ENCODE results near the gene NCKAP5. TPM values are rescaled to one million over a fixed set of nuclear protein-coding genes. Genes with fewer than 3 reads are reported as not detected.

Gene NCKAP5
- polyA plus RNA-seq, 2 donors = 2.2 to 3.0 TPM

DNA sequence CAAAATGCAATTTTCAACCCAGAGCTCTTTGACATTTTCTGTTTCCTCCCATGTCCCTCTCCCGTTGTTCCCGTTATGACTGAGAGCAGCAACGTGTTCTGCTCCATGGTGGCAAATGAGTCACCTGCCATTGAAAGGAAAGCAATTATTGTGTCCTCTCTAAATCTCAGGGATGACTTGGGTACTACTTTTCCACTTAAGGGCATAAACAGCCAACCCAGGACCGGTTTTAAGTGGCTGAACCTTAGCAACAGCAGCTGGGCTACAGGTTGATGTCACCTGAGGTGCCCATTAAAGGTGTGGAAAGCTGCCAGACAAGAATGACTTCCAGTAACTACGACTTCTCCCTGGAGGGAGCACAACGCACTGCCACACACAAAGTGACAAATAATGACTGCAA lies 236.8 kb downstream of the NCKAP5 start:
- Histone ChIP-seq H3K4me1 (ENCODE audit: control insufficient read depth in 2 of 2, insufficient read depth in 2 of 2, low read length in 1 of 2) (no peaks in the 10 kb centered on the region), H3K9me3 (ENCODE audit: control insufficient read depth in 2 of 2, insufficient read depth in 1 of 2, low read depth in 1 of 2, low read length in 1 of 2) (no peaks in the 10 kb centered on the region), H3K36me3 (ENCODE audit: control insufficient read depth in 2 of 2, insufficient read depth in 2 of 2, low read length in 1 of 2) (no peaks in the 10 kb centered on the region), H3K4me3 (ENCODE audit: low read depth in 1 of 2, low read length in 2 of 2) (no peak overlapping the region), H3K27ac (ENCODE audit: low read depth in 2 of 2, low read length in 1 of 2) (no peak overlapping the region), H3K27me3 (ENCODE audit: control insufficient read depth in 1 of 2, insufficient read depth in 2 of 2, low read length in 2 of 2) (no peaks in the 10 kb centered on the region)
- 69 to 79% methylated on average over 6 of the region's 6 CpGs for WGBS, 2 donors

DNA sequence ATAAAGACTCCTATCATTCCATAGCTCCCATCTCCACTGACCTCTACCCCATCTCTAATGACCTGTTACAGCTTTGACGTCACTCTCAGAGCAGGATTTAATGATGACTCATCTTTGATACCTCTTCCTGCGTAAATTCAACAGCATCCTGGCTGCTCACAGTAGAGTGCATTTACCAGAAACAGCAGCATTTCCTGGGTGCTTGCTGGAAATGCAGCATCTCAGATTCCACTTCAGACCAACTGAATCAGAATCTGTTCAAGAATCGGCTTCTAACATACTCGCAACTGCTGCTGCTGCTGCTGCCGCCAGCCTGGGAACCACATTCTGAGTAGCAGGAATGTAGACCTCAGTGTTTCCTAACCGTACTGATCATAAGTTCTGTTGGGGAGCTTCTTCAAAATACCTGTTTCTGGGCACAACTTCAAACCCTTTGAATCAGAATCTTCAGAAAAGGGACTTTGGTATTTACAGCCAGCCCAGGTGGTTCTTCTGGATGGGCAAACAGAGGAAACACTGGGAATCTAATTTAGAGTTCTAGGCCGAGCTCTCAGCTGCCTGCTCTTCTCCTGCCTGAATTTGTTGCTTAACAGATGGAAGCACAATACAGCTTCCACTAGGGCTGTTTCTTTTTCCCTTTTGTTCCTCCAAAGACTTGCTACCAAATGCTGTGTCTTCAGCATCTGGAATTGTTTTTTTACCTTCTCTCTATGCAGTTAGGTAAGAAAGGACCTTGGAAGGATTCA lies 241.4 kb downstream of the NCKAP5 start:
- Histone ChIP-seq H3K9me3 (ENCODE audit: control insufficient read depth in 2 of 2, insufficient read depth in 1 of 2, low read depth in 1 of 2, low read length in 1 of 2) (no peaks in the 10 kb centered on the region), H3K4me1 (ENCODE audit: control insufficient read depth in 2 of 2, insufficient read depth in 2 of 2, low read length in 1 of 2) (no peaks in the 10 kb centered on the region), H3K36me3 (ENCODE audit: control insufficient read depth in 2 of 2, insufficient read depth in 2 of 2, low read length in 1 of 2) (no peaks in the 10 kb centered on the region), H3K4me3 (ENCODE audit: low read depth in 1 of 2, low read length in 2 of 2) (no peak overlapping the region), H3K27me3 (ENCODE audit: control insufficient read depth in 1 of 2, insufficient read depth in 2 of 2, low read length in 2 of 2) (no peaks in the 10 kb centered on the region), H3K27ac (ENCODE audit: low read depth in 2 of 2, low read length in 1 of 2) (no peak overlapping the region)
- 82 to 86% methylated on average over 7 of the region's 7 CpGs for WGBS, 2 donors

DNA sequence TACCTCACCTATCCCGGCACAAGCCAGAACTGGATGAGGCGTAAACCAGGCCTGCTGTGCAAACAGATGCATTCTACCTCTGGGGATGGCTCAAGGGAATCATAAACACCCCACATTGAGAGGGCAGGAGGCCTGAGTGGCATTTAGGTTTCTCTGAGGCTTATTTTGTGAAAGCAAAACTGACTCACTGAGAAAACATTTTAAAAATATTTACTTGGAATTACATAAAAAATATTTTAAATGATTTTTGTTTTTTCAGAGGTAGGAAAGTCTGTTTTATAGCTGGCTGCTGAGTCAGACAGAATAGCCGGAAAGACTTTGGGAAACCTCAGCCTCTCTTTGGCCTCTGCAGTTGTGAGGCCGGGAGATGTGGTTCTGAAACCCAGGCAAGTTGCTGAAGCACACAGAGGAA lies 244.1 kb downstream of the NCKAP5 start:
- WGBS, 2 donors = 61 to 72% methylated on average over 4 of the region's 4 CpGs
- Histone ChIP-seq H3K9me3 (ENCODE audit: control insufficient read depth in 2 of 2, insufficient read depth in 1 of 2, low read depth in 1 of 2, low read length in 1 of 2) (no peaks in the 10 kb centered on the region), H3K27ac (ENCODE audit: low read depth in 2 of 2, low read length in 1 of 2) (no peak overlapping the region)

DNA sequence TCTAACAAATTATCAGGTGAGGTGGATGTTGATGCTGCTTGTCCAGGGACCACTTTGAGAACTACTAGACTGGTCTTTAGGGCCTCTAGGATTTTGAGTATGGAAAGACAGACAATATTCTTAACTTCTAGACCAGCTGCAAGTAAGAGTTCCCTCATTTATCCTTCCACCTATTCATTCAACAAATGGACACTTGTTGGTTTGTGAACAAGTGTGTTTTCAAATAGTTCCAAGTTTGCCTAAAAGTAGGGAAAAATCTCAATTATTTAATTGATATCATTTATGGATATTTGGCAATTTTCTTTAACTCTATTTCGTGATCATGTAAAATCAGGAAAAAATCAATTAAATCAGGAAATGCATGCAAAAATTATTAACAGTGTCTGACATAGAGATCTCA lies 245.4 kb downstream of the NCKAP5 start:
- Histone ChIP-seq H3K27me3 (ENCODE audit: control insufficient read depth in 1 of 2, insufficient read depth in 2 of 2, low read length in 2 of 2) (no peaks in the 10 kb centered on the region), H3K4me1 (ENCODE audit: control insufficient read depth in 2 of 2, insufficient read depth in 2 of 2, low read length in 1 of 2) (no peaks in the 10 kb centered on the region), H3K27ac (ENCODE audit: low read depth in 2 of 2, low read length in 1 of 2) (no peak overlapping the region), H3K9me3 (ENCODE audit: control insufficient read depth in 2 of 2, insufficient read depth in 1 of 2, low read depth in 1 of 2, low read length in 1 of 2) (no peaks in the 10 kb centered on the region), H3K4me3 (ENCODE audit: low read depth in 1 of 2, low read length in 2 of 2) (no peak overlapping the region), H3K36me3 (ENCODE audit: control insufficient read depth in 2 of 2, insufficient read depth in 2 of 2, low read length in 1 of 2) (no peaks in the 10 kb centered on the region)
- 74 to 78% methylated on average over 1 of the region's 1 CpG for WGBS, 2 donors

More for the DNA sequence above, 244.1 kb downstream of the NCKAP5 start:
- no peaks in the 10 kb centered on the region for H3K4me1 ChIP-seq (ENCODE audit: control insufficient read depth in 2 of 2, insufficient read depth in 2 of 2, low read length in 1 of 2)
- no peaks in the 10 kb centered on the region for H3K27me3 ChIP-seq (ENCODE audit: control insufficient read depth in 1 of 2, insufficient read depth in 2 of 2, low read length in 2 of 2)
- H3K4me3 ChIP-seq (ENCODE audit: low read depth in 1 of 2, low read length in 2 of 2) = no peak overlapping the region
- H3K36me3 ChIP-seq (ENCODE audit: control insufficient read depth in 2 of 2, insufficient read depth in 2 of 2, low read length in 1 of 2) = no peaks in the 10 kb centered on the region

DNA sequence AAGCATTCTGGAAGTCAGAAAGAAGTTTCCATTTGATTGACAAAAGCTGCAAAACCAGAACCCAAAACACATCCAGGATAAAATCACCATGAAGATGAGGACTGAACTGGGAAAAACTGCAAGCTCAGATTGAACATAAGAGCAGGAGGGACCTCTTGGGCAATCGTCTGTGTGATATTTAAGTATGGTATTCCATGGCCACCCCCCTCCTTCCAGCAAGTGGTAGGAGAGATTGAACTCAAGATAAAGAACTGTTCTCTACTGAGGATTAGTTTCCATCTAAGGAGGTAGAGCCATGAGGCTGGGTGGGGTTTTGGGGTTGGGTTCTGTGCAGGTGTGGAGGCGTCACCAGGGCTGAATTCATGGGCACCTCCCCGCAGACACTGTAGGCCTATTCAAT lies 251.1 kb downstream of the NCKAP5 start:
- WGBS, 2 donors = 82 to 83% methylated on average over 3 of the region's 3 CpGs
- Histone ChIP-seq H3K9me3 (ENCODE audit: control insufficient read depth in 2 of 2, insufficient read depth in 1 of 2, low read depth in 1 of 2, low read length in 1 of 2) (no peaks in the 10 kb centered on the region), H3K36me3 (ENCODE audit: control insufficient read depth in 2 of 2, insufficient read depth in 2 of 2, low read length in 1 of 2) (no peaks in the 10 kb centered on the region), H3K27me3 (ENCODE audit: control insufficient read depth in 1 of 2, insufficient read depth in 2 of 2, low read length in 2 of 2) (no peaks in the 10 kb centered on the region), H3K4me3 (ENCODE audit: low read depth in 1 of 2, low read length in 2 of 2) (no peak overlapping the region), H3K4me1 (ENCODE audit: control insufficient read depth in 2 of 2, insufficient read depth in 2 of 2, low read length in 1 of 2) (no peaks in the 10 kb centered on the region), H3K27ac (ENCODE audit: low read depth in 2 of 2, low read length in 1 of 2) (no peak overlapping the region)

DNA sequence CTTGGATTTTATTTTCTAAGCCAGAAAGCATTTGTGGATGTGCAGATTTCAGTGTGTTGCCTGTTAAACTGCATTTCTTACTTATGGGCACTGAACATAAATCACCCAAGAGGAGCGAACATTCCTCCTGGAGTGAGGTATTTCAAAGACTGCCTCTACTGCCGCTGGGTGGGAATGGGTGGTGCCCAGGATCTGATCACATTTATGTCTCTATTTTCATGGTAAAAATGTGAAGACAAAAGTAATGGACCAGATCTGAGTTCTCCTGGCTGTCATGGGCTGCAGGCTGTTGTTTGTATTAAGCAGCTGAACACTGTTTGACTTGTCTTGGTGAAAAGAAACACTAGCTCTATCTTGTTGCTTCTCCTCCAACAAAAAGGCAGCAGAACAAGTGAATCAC lies 251.7 kb downstream of the NCKAP5 start:
- H3K4me1 ChIP-seq (ENCODE audit: control insufficient read depth in 2 of 2, insufficient read depth in 2 of 2, low read length in 1 of 2) = no peaks in the 10 kb centered on the region
- no peaks in the 10 kb centered on the region for H3K36me3 ChIP-seq (ENCODE audit: control insufficient read depth in 2 of 2, insufficient read depth in 2 of 2, low read length in 1 of 2)
- no peaks in the 10 kb centered on the region for H3K9me3 ChIP-seq (ENCODE audit: control insufficient read depth in 2 of 2, insufficient read depth in 1 of 2, low read depth in 1 of 2, low read length in 1 of 2)
- no peak overlapping the region for H3K4me3 ChIP-seq (ENCODE audit: low read depth in 1 of 2, low read length in 2 of 2)
- WGBS, 2 donors = 80 to 81% methylated on average over 2 of the region's 2 CpGs
- H3K27me3 ChIP-seq (ENCODE audit: control insufficient read depth in 1 of 2, insufficient read depth in 2 of 2, low read length in 2 of 2) = no peaks in the 10 kb centered on the region
- H3K27ac ChIP-seq (ENCODE audit: low read depth in 2 of 2, low read length in 1 of 2) = no peak overlapping the region

DNA sequence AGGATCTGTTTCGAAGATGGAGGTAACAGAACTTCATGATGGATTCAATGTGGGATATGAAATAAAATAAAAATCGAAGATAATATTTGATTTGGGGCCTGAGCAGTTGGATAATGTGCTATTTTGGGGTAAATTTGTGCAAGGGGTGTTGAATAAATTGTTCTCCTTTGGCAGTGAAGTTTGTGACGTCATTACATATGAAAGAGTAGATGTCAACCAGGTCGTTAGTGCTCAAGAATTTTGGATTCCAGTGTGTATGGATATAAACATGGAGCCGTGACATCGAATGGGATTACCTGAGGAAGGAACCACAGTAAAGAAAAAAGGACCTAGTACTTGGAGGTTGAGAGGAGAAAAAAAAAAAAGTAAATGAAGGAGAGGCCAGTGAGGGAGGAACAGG lies 253.0 kb downstream of the NCKAP5 start:
- H3K27me3 ChIP-seq (ENCODE audit: control insufficient read depth in 1 of 2, insufficient read depth in 2 of 2, low read length in 2 of 2) = no peaks in the 10 kb centered on the region
- no peak overlapping the region for H3K27ac ChIP-seq (ENCODE audit: low read depth in 2 of 2, low read length in 1 of 2)
- no peaks in the 10 kb centered on the region for H3K36me3 ChIP-seq (ENCODE audit: control insufficient read depth in 2 of 2, insufficient read depth in 2 of 2, low read length in 1 of 2)
- H3K9me3 ChIP-seq (ENCODE audit: control insufficient read depth in 2 of 2, insufficient read depth in 1 of 2, low read depth in 1 of 2, low read length in 1 of 2) = no peaks in the 10 kb centered on the region
- 86 to 89% methylated on average over 6 of the region's 6 CpGs for WGBS, 2 donors
- H3K4me3 ChIP-seq (ENCODE audit: low read depth in 1 of 2, low read length in 2 of 2) = no peak overlapping the region
- no peaks in the 10 kb centered on the region for H3K4me1 ChIP-seq (ENCODE audit: control insufficient read depth in 2 of 2, insufficient read depth in 2 of 2, low read length in 1 of 2)

DNA sequence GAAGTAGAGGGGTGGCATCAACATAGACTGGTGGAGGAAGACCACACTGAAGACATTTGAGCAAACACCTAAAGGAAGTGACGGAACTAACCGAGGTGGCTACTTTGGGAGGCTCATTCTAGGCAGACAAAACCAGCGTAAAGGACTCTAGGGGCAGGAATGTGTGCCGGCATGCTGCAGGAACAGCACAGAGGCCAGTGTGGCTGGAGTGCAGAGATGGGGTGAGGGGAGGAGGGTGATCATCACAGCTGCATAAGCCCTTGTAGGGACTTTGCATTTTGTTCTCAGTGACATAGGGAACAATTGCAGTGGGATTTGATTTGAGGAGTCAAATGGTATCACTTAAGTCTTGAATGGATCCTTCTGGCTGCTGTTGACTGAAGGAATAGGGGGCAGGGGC lies 253.5 kb downstream of the NCKAP5 start:
- Histone ChIP-seq H3K27me3 (ENCODE audit: control insufficient read depth in 1 of 2, insufficient read depth in 2 of 2, low read length in 2 of 2) (no peaks in the 10 kb centered on the region), H3K9me3 (ENCODE audit: control insufficient read depth in 2 of 2, insufficient read depth in 1 of 2, low read depth in 1 of 2, low read length in 1 of 2) (no peaks in the 10 kb centered on the region), H3K36me3 (ENCODE audit: control insufficient read depth in 2 of 2, insufficient read depth in 2 of 2, low read length in 1 of 2) (no peaks in the 10 kb centered on the region), H3K4me3 (ENCODE audit: low read depth in 1 of 2, low read length in 2 of 2) (no peak overlapping the region), H3K27ac (ENCODE audit: low read depth in 2 of 2, low read length in 1 of 2) (no peak overlapping the region), H3K4me1 (ENCODE audit: control insufficient read depth in 2 of 2, insufficient read depth in 2 of 2, low read length in 1 of 2) (no peaks in the 10 kb centered on the region)
- 91% methylated on average over 4 of the region's 4 CpGs for WGBS, 2 donors

DNA sequence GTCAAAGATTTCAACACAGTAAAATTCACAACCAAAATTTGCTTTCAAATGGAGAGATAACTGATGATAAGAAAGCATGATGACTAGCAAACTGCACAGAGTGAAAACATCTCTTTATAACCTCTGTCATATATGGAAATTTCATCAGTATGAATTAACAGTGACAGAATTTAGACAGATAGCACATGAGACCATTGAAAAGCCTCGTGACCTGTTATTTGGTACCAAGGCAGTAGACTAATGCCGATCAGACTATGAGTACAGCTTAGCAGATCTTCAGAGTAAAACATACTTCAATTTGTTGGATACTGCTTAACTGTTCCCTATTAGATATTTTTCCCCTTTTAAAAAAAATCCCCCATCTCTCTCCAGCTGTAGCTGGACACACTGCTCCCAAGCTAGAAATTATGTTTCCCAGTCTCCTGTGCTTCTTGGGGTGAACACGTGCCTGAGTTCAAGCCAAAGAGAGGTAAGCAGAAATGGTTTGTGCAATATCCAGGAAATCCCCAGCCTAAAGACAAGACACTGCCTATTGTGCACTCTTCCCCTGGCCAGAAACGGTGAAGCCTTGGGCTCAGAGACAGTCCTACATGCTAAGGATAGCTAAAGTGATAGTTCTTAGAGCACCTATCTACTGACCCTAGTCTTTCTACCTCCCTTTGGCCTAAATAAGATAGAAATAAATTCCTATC lies 256.1 kb downstream of the NCKAP5 start:
- H3K27ac ChIP-seq (ENCODE audit: low read depth in 2 of 2, low read length in 1 of 2) = no peak overlapping the region
- H3K4me3 ChIP-seq (ENCODE audit: low read depth in 1 of 2, low read length in 2 of 2) = no peak overlapping the region
- H3K4me1 ChIP-seq (ENCODE audit: control insufficient read depth in 2 of 2, insufficient read depth in 2 of 2, low read length in 1 of 2) = no peaks in the 10 kb centered on the region
- WGBS, 2 donors = 66 to 72% methylated on average over 4 of the region's 4 CpGs
- no peaks in the 10 kb centered on the region for H3K36me3 ChIP-seq (ENCODE audit: control insufficient read depth in 2 of 2, insufficient read depth in 2 of 2, low read length in 1 of 2)
- H3K27me3 ChIP-seq (ENCODE audit: control insufficient read depth in 1 of 2, insufficient read depth in 2 of 2, low read length in 2 of 2) = no peaks in the 10 kb centered on the region
- H3K9me3 ChIP-seq (ENCODE audit: control insufficient read depth in 2 of 2, insufficient read depth in 1 of 2, low read depth in 1 of 2, low read length in 1 of 2) = no peaks in the 10 kb centered on the region

DNA sequence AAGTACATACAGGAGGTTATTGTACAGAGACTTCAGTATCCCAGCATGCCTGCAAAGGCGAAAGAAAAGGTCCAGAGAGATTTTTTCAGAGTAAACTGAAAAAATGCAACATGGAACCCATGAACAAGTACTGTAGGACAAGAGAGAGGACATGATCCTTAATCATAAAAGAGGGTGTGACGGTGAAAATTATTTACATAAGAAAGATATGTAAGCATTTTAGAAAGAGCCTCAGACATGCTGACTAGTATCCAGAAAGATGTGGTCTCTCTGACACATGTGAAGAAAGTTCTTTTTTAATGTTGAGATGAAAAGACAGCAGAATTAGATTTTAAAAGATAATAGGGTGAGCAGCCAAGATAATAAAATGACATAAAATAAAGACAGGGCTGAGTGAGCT lies 262.0 kb downstream of the NCKAP5 start:
- H3K9me3 ChIP-seq (ENCODE audit: control insufficient read depth in 2 of 2, insufficient read depth in 1 of 2, low read depth in 1 of 2, low read length in 1 of 2) = no peaks in the 10 kb centered on the region
- H3K4me1 ChIP-seq (ENCODE audit: control insufficient read depth in 2 of 2, insufficient read depth in 2 of 2, low read length in 1 of 2) = no peaks in the 10 kb centered on the region
- 85 to 86% methylated on average over 2 of the region's 2 CpGs for WGBS, 2 donors
- no peak overlapping the region for H3K4me3 ChIP-seq (ENCODE audit: low read depth in 1 of 2, low read length in 2 of 2)
- no peak overlapping the region for H3K27ac ChIP-seq (ENCODE audit: low read depth in 2 of 2, low read length in 1 of 2)
- no peaks in the 10 kb centered on the region for H3K36me3 ChIP-seq (ENCODE audit: control insufficient read depth in 2 of 2, insufficient read depth in 2 of 2, low read length in 1 of 2)
- H3K27me3 ChIP-seq (ENCODE audit: control insufficient read depth in 1 of 2, insufficient read depth in 2 of 2, low read length in 2 of 2) = no peaks in the 10 kb centered on the region

Data from esophagus (tissue), 2 donors.